Thoracic aorta (tissue), 2 donors: ENCODE measurements around the gene MTUS2. TPM values are rescaled to one million over a fixed set of nuclear protein-coding genes. Genes with fewer than 3 reads are reported as not detected.

ENCODE experiments used
- ATAC-seq: fragments of 150-250 bp; one replicate; pipeline ENCODE4 v1.8.0; 2017; ENCODE audit warnings: low read depth; ENCODE audit not compliant: insufficient number of reproducible peaks, low FRiP score
- DNase-seq: peaks from one replicate; pipeline ENCODE4 v3.0.0-alpha.2; 2020; ENCODE audit warnings: low spot score
- H3K27ac ChIP-seq, 2 donors: fragments of 200-600 bp; sonication (generic); 1 replicate in 1 of 2; 2 replicates in 1 of 2; pipeline ENCODE4 v1.5.1; 2016; ENCODE audit warnings: mild to moderate bottlenecking in 2 of 2, moderate library complexity in 2 of 2
- H3K27me3 ChIP-seq: fragments of 200-600 bp; sonication (generic); replicated peaks from 2 replicates; pipeline ENCODE4 v1.6.0; 2016; ENCODE audit warnings: mild to moderate bottlenecking; ENCODE audit not compliant: insufficient read depth
- H3K36me3 ChIP-seq: fragments of 200-600 bp; sonication (generic); one replicate; pipeline ENCODE4 v1.5.1; 2016
- H3K4me1 ChIP-seq, 2 donors: fragments of 200-600 bp; sonication (generic); 1 replicate in 1 of 2; 2 replicates in 1 of 2; pipeline versions ENCODE4 v1.5.1 to v1.6.0; 2016; ENCODE audit warnings: low read depth in 2 of 2, mild to moderate bottlenecking in 1 of 2; ENCODE audit not compliant: control insufficient read depth in 1 of 2
- H3K4me3 ChIP-seq: fragments of 200-600 bp; sonication (generic); 2 replicates; pipeline ENCODE4 v1.5.1; 2016; ENCODE audit warnings: mild to moderate bottlenecking
- H3K9me3 ChIP-seq: fragments of 200-600 bp; sonication (generic); 2 replicates; pipeline ENCODE4 v1.5.1; 2016
- total RNA-seq, 2 donors: library from RNA; depleted of rRNA; stranded (reverse); fragments of >200 nt; gene quantifications; one replicate each; pipeline versions ENCODE4 v1.1.0 to v1.2.3, GENCODE V29; 2016
- TF ChIP-seq, protein P1 (sequence below): fragments of 200-600 bp; sonication (generic); IDR thresholded peaks from one replicate; pipeline ENCODE4 v1.5.1; 2019; ENCODE audit warnings: antibody characterized with exemption

Gene MTUS2
- total RNA-seq, 2 donors from 2014 or later: 14.9 to 26.4 TPM

DNA sequence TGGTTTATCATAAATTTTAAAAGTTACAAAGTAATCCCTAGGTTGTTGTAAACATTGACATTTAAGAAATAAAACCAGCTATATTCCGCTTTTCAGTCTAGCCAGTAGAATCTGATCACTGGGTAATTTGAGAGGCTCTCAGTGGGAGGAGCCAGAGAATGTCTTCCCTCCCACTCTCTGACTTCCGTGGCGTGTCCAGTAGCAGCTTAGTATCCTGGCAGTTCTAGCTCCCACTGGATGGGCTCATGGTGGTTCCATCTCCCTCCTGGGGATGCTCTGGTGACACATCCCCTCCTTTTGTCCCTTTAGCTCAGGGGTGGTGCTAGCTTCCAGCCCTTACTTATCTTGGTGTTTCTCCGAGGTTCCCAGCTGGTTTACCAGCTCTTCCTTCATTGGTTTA lies 34.5 kb downstream of the MTUS2 start:
- Histone ChIP-seq H3K27ac (no peak overlapping the region), H3K27me3 (no peaks in the 10 kb centered on the region), H3K4me3 (no peak overlapping the region), H3K9me3 (no peaks in the 10 kb centered on the region), H3K36me3 (no peaks in the 10 kb centered on the region), H3K4me1 (peaks cover 0 to 17% of the 10 kb centered on the region in 2 donors)
- TF ChIP-seq, protein P1, sequence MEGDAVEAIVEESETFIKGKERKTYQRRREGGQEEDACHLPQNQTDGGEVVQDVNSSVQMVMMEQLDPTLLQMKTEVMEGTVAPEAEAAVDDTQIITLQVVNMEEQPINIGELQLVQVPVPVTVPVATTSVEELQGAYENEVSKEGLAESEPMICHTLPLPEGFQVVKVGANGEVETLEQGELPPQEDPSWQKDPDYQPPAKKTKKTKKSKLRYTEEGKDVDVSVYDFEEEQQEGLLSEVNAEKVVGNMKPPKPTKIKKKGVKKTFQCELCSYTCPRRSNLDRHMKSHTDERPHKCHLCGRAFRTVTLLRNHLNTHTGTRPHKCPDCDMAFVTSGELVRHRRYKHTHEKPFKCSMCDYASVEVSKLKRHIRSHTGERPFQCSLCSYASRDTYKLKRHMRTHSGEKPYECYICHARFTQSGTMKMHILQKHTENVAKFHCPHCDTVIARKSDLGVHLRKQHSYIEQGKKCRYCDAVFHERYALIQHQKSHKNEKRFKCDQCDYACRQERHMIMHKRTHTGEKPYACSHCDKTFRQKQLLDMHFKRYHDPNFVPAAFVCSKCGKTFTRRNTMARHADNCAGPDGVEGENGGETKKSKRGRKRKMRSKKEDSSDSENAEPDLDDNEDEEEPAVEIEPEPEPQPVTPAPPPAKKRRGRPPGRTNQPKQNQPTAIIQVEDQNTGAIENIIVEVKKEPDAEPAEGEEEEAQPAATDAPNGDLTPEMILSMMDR: no peak
- DNase-seq (no peak), ATAC-seq (no peak)

DNA sequence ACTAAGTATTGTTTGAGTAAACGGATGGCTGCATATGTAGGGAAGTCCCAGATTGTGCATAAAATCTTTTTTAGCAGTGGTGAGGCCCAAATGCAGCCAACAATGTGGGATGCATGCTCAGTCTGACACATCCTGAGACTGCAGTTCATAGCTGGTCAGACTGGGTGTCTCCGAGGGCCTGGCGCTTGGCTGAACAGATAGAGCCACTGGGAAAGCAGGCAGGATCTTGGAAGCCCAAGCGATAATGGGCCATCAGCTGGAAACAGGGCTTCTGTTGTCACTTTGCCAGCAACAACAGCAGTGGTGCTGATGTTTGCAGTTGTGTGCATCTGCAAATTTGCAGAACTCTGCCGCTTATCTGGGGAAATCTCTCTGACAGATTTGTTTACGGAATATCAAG lies 36.1 kb downstream of the MTUS2 start:
- Histone ChIP-seq H3K36me3 (no peaks in the 10 kb centered on the region), H3K9me3 (no peaks in the 10 kb centered on the region), H3K4me1 (peaks cover 0 to 28% of the 10 kb centered on the region in 2 donors), H3K27ac (no peak overlapping the region), H3K27me3 (no peaks in the 10 kb centered on the region), H3K4me3 (no peak overlapping the region)
- TF ChIP-seq, protein P1: no peak
- no peak for DNase-seq
- ATAC-seq: no peak

DNA sequence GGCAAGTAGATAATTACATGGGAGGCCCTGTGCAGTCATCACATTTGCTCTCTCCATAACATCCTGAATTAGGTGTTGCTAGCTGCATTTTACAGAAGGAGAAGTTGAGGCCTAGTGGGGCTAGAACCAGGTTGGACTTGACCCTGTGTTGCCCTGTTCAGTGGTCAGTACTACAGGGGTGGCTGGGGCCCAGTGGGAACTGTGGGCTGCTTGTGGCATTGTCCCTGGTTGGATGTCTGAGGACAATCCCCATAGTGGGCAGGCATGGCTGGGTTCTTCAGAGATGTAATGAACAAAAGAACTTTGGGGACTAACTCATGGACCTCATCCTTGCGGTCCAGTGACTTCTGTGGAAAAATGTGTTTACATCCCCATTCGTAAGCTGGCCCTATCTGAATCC lies 38.9 kb downstream of the MTUS2 start:
- ATAC-seq (no peak), DNase-seq (no peak)
- H3K27ac ChIP-seq: no peak overlapping the region
- no peaks in the 10 kb centered on the region for H3K27me3 ChIP-seq
- H3K4me1 ChIP-seq: peaks cover 0 to 32% of the 10 kb centered on the region in 2 donors
- H3K4me3 ChIP-seq: no peak overlapping the region
- TF ChIP-seq, protein P1: no peak
- no peaks in the 10 kb centered on the region for H3K9me3 ChIP-seq
- no peaks in the 10 kb centered on the region for H3K36me3 ChIP-seq

DNA sequence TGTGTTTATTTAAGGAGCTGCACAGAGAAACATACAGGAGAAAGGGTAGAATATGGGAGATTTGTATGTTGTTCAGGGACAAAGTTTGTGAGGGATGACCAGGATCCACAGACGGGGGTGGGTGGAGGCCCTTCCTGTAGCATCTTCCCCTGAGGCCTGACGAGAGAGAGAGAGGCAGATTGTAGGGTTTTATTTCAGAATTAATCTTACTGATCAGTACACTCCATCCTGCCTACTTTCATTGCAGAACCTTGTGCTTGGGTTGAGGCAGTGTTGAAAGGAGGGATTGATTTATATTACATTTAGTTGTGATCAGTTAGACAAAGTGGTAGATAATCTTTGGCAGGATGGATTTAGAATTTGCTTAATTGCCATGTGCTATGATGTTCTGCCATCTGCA lies 39.6 kb downstream of the MTUS2 start:
- no peak for ATAC-seq
- Histone ChIP-seq H3K27me3 (no peaks in the 10 kb centered on the region), H3K27ac (no peak overlapping the region), H3K4me1 (peaks cover 0 to 33% of the 10 kb centered on the region in 2 donors), H3K9me3 (no peaks in the 10 kb centered on the region), H3K36me3 (no peaks in the 10 kb centered on the region), H3K4me3 (no peak overlapping the region)
- TF ChIP-seq, protein P1: no peak
- no peak for DNase-seq

DNA sequence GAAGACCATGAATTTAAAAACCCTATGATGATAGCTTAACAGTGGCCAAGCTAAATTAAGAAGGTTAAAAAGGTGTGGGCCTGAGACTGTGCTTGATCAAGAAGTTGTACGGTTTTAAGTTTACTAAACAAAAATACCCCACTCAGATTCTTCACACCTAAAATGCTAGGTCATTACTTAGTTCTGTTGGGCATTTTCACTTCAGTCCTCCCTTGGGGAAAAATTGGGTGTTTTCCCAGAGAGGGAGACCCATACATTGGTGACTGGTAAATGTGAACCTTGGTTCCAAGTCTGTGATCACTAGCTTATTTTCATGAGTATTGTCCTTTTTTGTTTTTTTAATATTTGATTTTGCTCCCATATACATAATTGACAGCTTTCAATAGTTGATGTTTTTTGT lies 44.4 kb downstream of the MTUS2 start:
- TF ChIP-seq, protein P1: no peak
- H3K4me1 ChIP-seq: peaks cover 6 to 38% of the 10 kb centered on the region in 2 donors
- no peak for ATAC-seq
- H3K36me3 ChIP-seq: no peaks in the 10 kb centered on the region
- H3K9me3 ChIP-seq: no peaks in the 10 kb centered on the region
- H3K27me3 ChIP-seq: no peaks in the 10 kb centered on the region
- DNase-seq: no peak
- no peak overlapping the region for H3K4me3 ChIP-seq
- H3K27ac ChIP-seq: no peak overlapping the region
